ENCODE measurements around the gene ZC3H12C. TPM values are rescaled to one million over a fixed set of nuclear protein-coding genes. Genes with fewer than 3 reads are reported as not detected.

ZC3H12C gene
- total RNA-seq, 4 donors from 2014 or later = 5.7 to 17.3 (median 11.4) TPM

DNA sequence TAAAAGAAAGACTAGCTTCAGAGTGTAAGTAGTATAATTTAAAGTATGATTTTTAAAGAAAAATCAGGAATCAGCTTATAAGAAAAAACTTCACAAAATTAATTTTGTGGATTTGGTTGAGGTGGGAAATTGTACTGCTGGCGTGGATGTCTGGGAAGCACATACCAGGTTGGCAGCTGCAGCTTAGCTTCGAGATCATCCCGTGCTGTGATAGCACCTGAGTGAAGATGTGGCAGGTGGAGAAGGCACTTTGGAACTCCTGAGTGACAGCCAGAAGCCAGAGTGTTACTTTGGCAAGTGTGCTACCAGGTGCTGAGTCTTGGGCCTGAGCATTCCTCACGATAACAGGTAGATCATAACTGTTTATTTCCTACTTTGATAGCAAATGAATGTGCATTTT is 17.7 kb downstream of the ZC3H12C start:
- no peaks in the 10 kb centered on the region for H3K27me3 ChIP-seq
- DNase-seq = no peak
- peaks cover 0 to 3% (median 0%) of the 10 kb centered on the region in 3 donors for H3K36me3 ChIP-seq
- H3K4me1 ChIP-seq = no peaks in the 10 kb centered on the region
- H3K4me3 ChIP-seq = no peak overlapping the region
- H3K9me3 ChIP-seq = no peaks in the 10 kb centered on the region
- TF ChIP-seq, protein P1, sequence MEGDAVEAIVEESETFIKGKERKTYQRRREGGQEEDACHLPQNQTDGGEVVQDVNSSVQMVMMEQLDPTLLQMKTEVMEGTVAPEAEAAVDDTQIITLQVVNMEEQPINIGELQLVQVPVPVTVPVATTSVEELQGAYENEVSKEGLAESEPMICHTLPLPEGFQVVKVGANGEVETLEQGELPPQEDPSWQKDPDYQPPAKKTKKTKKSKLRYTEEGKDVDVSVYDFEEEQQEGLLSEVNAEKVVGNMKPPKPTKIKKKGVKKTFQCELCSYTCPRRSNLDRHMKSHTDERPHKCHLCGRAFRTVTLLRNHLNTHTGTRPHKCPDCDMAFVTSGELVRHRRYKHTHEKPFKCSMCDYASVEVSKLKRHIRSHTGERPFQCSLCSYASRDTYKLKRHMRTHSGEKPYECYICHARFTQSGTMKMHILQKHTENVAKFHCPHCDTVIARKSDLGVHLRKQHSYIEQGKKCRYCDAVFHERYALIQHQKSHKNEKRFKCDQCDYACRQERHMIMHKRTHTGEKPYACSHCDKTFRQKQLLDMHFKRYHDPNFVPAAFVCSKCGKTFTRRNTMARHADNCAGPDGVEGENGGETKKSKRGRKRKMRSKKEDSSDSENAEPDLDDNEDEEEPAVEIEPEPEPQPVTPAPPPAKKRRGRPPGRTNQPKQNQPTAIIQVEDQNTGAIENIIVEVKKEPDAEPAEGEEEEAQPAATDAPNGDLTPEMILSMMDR (IDR thresholded peaks at IDR 0.05) = no peak
- TF ChIP-seq POLR2A (IDR thresholded peaks at IDR 0.05) = no peak
- H3K27ac ChIP-seq = no peak overlapping the region

DNA sequence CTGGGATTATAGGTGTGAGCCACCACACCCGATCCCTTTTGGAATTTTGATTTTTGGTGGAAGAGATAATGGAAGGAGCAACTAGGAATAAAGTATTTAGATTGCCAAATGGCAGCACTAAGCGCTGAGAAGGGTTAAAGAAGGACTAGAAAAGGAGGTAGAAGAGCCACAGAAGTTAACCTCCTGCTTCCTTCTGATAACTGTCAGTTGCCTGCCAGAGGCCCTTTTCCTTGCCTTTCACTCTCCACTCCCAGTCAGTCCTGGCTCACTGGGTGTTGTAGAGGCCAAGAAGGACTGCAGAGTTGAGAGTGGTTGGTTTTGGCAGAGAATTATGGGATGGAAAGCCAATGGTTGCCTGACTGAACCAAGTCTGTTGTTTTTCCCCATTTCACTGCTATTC is 19.3 kb downstream of the ZC3H12C start:
- Histone ChIP-seq H3K4me1 (no peaks in the 10 kb centered on the region), H3K36me3 (peaks cover 0 to 3% (median 0%) of the 10 kb centered on the region in 3 donors), H3K4me3 (no peak overlapping the region), H3K27me3 (no peaks in the 10 kb centered on the region), H3K27ac (no peak overlapping the region), H3K9me3 (no peaks in the 10 kb centered on the region)
- DNase-seq = no peak
- TF ChIP-seq POLR2A (IDR thresholded peaks at IDR 0.05) = no peak
- TF ChIP-seq, protein P1 (IDR thresholded peaks at IDR 0.05) = no peak

GRCh38 chr11:110113505-110113904 is 20.3 kb downstream of the ZC3H12C start:
- no peaks in the 10 kb centered on the region for H3K27me3 ChIP-seq
- H3K4me1 ChIP-seq = no peaks in the 10 kb centered on the region
- peaks cover 0 to 3% (median 0%) of the 10 kb centered on the region in 3 donors for H3K36me3 ChIP-seq
- H3K4me3 ChIP-seq = no peak overlapping the region
- no peak for DNase-seq
- TF ChIP-seq, protein P1 (IDR thresholded peaks at IDR 0.05) = no peak
- no peak for TF ChIP-seq POLR2A (IDR thresholded peaks at IDR 0.05)
- H3K27ac ChIP-seq = no peak overlapping the region
- H3K9me3 ChIP-seq = no peaks in the 10 kb centered on the region

- Histone ChIP-seq H3K27me3 (no peaks in the 10 kb centered on the region), H3K4me3 (no peak overlapping the region), H3K9me3 (no peaks in the 10 kb centered on the region), H3K36me3 (peaks cover 0 to 3% (median 0%) of the 10 kb centered on the region in 3 donors), H3K27ac (no peak overlapping the region), H3K4me1 (no peaks in the 10 kb centered on the region)
- TF ChIP-seq, protein P1 (IDR thresholded peaks at IDR 0.05) = no peak
- no peak for TF ChIP-seq POLR2A (IDR thresholded peaks at IDR 0.05)
- DNase-seq = no peak
These were observed 20.8 kb downstream of the ZC3H12C start for GRCh38 chr11:110113973-110114372.

DNA sequence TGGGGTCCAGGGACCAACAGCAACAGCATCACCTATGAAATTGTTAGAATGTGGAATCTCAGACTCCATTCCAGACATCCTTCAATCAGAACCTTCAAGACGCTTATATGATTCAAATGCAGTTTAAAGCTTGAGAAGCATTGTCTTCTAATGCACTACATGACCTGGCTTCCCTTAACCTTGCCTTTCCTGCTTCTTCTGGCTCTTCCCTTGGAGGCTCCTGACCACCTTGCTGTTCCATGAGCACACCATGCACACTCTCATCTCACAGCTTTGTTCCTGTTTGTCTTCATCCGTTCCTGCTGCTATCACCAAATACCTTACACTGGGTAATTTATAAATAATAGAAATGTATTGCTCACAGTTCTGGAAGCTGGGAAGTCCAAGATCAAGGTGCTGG is 26.1 kb downstream of the ZC3H12C start:
- no peaks in the 10 kb centered on the region for H3K27me3 ChIP-seq
- no peak overlapping the region for H3K4me3 ChIP-seq
- DNase-seq = no peak
- H3K36me3 ChIP-seq = peaks cover 0 to 3% (median 0%) of the 10 kb centered on the region in 3 donors
- TF ChIP-seq, protein P1 (IDR thresholded peaks at IDR 0.05) = no peak
- no peak for TF ChIP-seq POLR2A (IDR thresholded peaks at IDR 0.05)
- H3K27ac ChIP-seq = no peak overlapping the region
- H3K9me3 ChIP-seq = no peaks in the 10 kb centered on the region
- H3K4me1 ChIP-seq = no peaks in the 10 kb centered on the region

- Histone ChIP-seq H3K4me1 (no peaks in the 10 kb centered on the region), H3K27ac (no peak overlapping the region), H3K9me3 (no peaks in the 10 kb centered on the region), H3K4me3 (no peak overlapping the region), H3K36me3 (no peaks in the 10 kb centered on the region), H3K27me3 (no peaks in the 10 kb centered on the region)
- TF ChIP-seq POLR2A (IDR thresholded peaks at IDR 0.05) = no peak
- TF ChIP-seq, protein P1 (IDR thresholded peaks at IDR 0.05) = no peak
- DNase-seq = no peak
These were observed 28.0 kb downstream of the ZC3H12C start for GRCh38 chr11:110121204-110121603.

Measured in Peyer's patch (tissue), 4 donors.